LNCAP (cell line): ENCODE data around the gene FBLN1.

Source experiments
- TF ChIP-seq, protein P1 (sequence below): fragments of 450-650 bp; IDR thresholded peaks from 2 replicates; pipeline ENCODE4 v1.5.1; 2017; ENCODE audit warnings: mild to moderate bottlenecking

The FBLN1 gene

DNA sequence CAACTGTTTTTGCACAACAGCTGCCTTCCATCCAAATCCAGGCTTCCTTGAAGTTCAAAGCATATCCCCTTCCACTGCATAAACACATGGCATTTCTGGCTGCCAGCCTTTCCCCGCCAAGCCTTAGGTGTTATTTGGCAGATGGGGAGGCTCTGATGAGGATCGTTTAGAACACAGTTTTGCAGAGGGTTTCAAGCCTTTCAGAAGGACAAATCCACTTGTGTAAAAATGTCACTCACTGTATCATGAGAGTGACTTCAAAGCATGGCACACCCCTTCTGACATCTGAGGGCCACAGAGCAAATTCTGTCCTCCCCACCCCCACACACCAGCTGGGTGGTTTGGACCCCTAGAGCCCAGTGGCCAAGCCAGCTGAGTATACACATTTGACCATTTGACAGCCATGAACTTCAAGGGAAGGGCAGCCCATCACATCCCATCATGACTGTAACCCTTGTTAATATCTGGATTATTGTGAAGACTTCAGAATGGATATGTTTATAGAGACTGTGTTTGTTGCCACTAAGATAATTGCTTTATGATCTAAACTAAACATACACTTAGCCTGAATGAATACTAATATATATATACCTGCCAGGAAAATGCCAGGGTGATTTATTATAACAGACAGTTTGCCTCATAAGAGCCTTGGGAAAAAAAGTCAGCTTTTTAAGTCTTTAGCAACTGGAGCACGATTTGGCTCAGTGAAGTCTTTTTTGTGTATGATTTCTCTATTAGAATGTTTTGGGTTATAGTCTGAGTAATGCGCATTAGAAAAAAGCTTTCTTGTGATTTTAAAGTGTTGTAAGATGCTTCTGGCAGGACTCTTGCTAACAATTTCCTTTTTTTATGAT is 31.9 kb downstream of the FBLN1 start:
- TF ChIP-seq, protein P1, sequence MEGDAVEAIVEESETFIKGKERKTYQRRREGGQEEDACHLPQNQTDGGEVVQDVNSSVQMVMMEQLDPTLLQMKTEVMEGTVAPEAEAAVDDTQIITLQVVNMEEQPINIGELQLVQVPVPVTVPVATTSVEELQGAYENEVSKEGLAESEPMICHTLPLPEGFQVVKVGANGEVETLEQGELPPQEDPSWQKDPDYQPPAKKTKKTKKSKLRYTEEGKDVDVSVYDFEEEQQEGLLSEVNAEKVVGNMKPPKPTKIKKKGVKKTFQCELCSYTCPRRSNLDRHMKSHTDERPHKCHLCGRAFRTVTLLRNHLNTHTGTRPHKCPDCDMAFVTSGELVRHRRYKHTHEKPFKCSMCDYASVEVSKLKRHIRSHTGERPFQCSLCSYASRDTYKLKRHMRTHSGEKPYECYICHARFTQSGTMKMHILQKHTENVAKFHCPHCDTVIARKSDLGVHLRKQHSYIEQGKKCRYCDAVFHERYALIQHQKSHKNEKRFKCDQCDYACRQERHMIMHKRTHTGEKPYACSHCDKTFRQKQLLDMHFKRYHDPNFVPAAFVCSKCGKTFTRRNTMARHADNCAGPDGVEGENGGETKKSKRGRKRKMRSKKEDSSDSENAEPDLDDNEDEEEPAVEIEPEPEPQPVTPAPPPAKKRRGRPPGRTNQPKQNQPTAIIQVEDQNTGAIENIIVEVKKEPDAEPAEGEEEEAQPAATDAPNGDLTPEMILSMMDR, result no peak

DNA sequence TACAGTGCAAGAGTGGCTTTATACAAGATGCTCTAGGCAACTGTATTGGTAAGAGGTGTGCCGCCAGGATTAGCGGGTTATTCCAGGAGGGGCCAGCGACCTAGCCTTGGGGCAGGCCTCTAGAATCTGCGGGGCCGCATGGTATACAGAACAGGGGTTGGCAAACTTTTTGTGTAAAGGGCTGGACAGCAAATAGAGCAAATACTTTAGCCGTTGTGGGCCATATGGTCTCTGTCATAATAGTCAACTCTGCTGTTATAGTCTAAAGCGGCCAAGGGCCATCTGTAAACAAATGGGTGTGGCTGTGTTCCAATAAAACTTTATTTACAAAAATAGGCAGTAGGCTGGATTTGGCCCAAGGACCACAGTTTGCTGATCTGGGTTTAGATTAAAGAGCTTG is 32.6 kb downstream of the FBLN1 start:
- TF ChIP-seq, protein P1, result no peak

DNA sequence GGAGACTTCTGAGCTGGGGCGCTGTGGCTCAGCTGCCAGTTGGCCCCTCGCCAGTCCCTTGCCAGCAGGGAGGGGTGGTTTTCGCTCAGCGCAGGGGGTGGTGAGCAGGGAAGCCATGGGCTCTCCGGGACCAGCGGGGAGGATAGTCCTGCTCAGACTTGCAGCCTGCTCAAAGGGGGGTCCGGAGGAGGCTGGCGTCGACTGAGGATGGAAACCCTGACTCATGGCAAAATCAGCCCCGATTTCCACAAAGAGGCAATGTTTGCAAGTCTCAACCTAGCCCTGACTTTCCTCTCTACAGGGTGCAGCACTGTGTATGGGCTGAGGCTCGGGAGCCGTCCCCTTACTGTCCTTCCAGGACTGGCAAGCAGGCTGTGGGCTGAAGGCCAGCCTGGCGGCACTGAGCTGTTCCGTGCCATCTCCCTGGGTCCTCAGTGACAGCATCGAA is 35.1 kb downstream of the FBLN1 start:
- TF ChIP-seq, protein P1, result no peak

DNA sequence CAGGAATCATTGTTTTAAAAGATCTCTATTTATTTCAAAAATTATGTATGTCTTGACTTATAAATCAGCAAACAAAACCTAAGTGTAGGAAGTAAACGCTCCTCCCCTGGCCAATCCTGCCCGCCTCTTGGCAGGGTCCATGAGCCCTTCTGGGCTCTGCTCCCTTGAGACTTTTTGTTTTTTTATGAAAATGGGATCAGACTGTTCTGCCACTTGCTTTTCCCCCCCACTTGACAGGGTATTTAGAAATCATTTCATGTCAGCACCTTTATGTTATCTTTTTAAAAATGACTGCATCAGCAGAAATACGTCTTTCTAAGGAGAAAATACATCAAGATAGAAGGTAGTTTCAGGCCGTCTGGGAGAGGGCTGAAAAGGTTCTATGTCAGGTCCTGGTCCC is 35.6 kb downstream of the FBLN1 start:
- TF ChIP-seq, protein P1, result no peak

DNA sequence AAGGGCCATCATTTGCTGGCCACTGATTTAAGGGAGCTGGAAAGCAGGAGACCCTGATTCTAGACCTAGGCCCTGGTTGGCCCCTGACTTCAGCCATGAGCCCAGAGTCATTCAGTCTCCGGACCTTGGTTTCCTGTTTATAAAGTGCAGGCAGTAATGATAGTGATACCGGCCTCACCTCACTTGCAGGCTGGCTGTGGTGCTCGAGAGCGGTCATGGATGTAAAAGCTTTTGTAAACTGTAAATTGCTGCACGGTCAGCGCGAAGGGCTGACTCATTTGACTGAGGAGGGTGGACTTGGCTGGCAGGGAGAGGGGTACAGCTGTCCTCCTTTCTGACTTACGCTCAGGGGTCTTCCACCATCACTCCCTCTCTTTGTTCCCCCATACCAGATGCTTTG is 37.4 kb downstream of the FBLN1 start:
- TF ChIP-seq, protein P1, result no peak

DNA sequence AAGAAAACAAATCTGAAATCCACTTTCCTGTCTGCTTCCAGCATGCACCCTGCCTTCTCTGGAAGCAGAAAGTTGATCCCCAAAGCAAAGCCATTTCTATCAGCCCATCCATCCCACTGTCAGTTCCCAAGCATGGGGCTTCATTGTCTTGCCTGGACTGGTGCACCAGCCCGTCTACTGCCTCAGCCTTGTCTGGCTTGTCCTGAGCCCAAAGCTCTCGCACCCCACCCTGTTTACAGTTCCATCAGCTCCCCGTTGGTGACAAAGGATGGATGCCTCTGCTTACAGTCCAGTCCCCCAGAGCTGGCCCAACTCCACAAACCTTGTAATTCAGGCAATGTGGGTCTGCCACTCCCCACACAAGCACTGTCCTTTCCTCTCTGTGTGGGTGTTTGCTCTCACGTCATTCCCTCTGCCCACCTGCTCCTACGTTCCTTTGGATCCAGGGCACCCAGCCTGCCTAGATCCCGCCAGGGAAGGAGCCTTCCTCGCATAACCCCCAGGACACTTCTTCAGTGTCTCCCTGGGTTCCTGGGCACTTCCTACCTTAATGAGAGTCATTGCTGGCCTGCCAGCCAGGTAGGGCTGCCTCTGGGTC is 38.8 kb downstream of the FBLN1 start:
- TF ChIP-seq, protein P1, result no peak

DNA sequence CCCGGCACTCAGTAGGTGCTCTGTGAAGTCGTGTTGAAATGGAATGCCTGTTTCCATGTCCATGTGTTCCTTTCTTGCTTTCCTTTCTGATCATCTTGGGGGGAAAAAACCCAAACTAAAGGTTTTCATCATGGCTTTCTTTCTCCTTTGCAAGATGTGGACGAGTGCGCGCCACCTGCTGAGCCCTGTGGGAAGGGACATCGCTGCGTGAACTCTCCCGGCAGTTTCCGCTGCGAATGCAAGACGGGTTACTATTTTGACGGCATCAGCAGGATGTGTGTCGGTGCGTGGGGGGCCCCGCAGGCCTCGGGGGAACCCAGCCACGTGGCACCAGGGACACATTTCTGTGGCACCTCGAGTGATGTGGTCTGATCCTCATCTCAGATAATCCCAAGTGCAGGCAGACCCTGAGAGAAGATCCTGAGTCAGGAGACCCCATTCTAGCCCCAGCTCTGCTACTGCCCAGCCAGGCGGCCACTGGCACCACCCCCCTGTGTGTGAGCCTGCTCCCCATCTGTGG is 39.4 kb downstream of the FBLN1 start:
- TF ChIP-seq, protein P1, result no peak
